HCT116 (cell line): ENCODE results near the gene TBCD. TPM values are rescaled to one million over a fixed set of nuclear protein-coding genes. Genes with fewer than 3 reads are reported as not detected.

Source experiments
- ATAC-seq: fragments of 200-7000 bp; cut with Tn5 transposase; 2 replicates; pipeline ENCODE4 v1.9.1; 2020; ENCODE audit warnings: mild to moderate bottlenecking, moderate library complexity
- BruUV-seq: library from RNA; stranded (reverse); fragments of 400-500 nt; replicated peaks from 2 replicates; lab custom pipeline; 2021; lab: Mats Ljungman, UMichigan
- CTCF ChIA-PET: fragments of 300-600 bp; sonication (Branson Sonifier 250); formaldehyde crosslinking; loops from one replicate; lab custom pipeline; 2021; ENCODE audit warnings: antibody characterized with exemption; lab: Charles Lee
- POLR2A ChIA-PET: fragments of 300-600, 350-600 bp; sonication (Branson Sonifier 250); formaldehyde crosslinking; loops from one replicate; lab custom pipeline; 2021; ENCODE audit warnings: antibody characterized with exemption; lab: Charles Lee
- RAD21 ChIA-PET, 2 experiments: fragments of 300-600 bp; sonication (Branson Sonifier 250); formaldehyde crosslinking; loops; one replicate each; lab custom pipeline; 2023; ENCODE audit warnings: low total read pairs in 2 of 2; ENCODE audit not compliant: uncharacterized antibody in 2 of 2, unreplicated experiment in 2 of 2, low non-redundant PET in 1 of 2; lab: Charles Lee
- DNase-seq: peaks from one replicate; pipeline ENCODE4 v3.0.0-alpha.2; 2010; ENCODE audit warnings: low read depth, low spot score
- H2AFZ ChIP-seq: fragments of 200-600 bp; shearing (Covaris generic), sonication (generic); 2 replicates; pipeline ENCODE4 v1.6.1; 2017; ENCODE audit warnings: low read depth, mixed run types, mixed read lengths, antibody characterized with exemption, low read length; ENCODE audit not compliant: poor library complexity, severe bottlenecking
- H3K27ac ChIP-seq: 2 replicates; pipeline ENCODE4 v1.5.1; 2012; ENCODE audit warnings: low read depth, low read length
- H3K27me3 ChIP-seq: fragments of 200-600 bp; sonication (generic); 2 replicates; pipeline ENCODE4 v1.6.1; 2016; ENCODE audit warnings: mixed run types, low read length, mixed read lengths; ENCODE audit not compliant: insufficient read depth
- H3K36me3 ChIP-seq, 2 experiments: fragments of 200-500 bp in 1 of 2; fragments of 200-600 bp in 1 of 2; sonication (Bioruptor generic) in 1 of 2; sonication (generic) in 1 of 2; 2 replicates each; pipeline versions ENCODE4 v1.5.1 to v1.6.1; 2014 to 2016; ENCODE audit warnings: low read length in 2 of 2, inconsistent platforms in 1 of 2, mixed read lengths in 1 of 2, mixed run types in 1 of 2; ENCODE audit not compliant: insufficient read depth in 2 of 2, control insufficient read depth in 1 of 2
- H3K4me1 ChIP-seq, 2 experiments: fragments of 200-600 bp in 1 of 2; sonication (generic) in 1 of 2; 2 replicates each; pipeline versions ENCODE4 v1.5.1 to v1.6.1; 2012 to 2017; ENCODE audit warnings: low read length in 2 of 2, inconsistent platforms in 1 of 2, mild to moderate bottlenecking in 1 of 2, mixed read lengths in 1 of 2, mixed run types in 1 of 2, moderate library complexity in 1 of 2; ENCODE audit not compliant: insufficient read depth in 2 of 2, control insufficient read depth in 1 of 2
- H3K4me2 ChIP-seq: fragments of 200-600 bp; sonication (generic); 2 replicates; pipeline ENCODE4 v1.6.1; 2017; ENCODE audit warnings: mixed run types, low read length, mixed read lengths
- H3K4me3 ChIP-seq, 2 experiments: fragments of 200-600 bp in 1 of 2; sonication (generic) in 1 of 2; replicated peaks in 1 of 2; 2 replicates each; pipeline ENCODE4 v1.5.1; 2011 to 2016; ENCODE audit warnings: low read length in 2 of 2, control low read depth in 1 of 2, low read depth in 1 of 2, mild to moderate bottlenecking in 1 of 2, mixed read lengths in 1 of 2, mixed run types in 1 of 2
- H3K79me2 ChIP-seq: fragments of 200-600 bp; sonication (generic); 2 replicates; pipeline ENCODE4 v1.6.1; 2017; ENCODE audit warnings: mild to moderate bottlenecking, mixed run types, low read length, moderate library complexity, mixed read lengths; ENCODE audit not compliant: insufficient read depth
- H3K9ac ChIP-seq: fragments of 200-600 bp; sonication (generic); 2 replicates; pipeline ENCODE4 v1.6.1; 2016; ENCODE audit warnings: low read length, mixed read lengths
- H3K9me2 ChIP-seq: fragments of 200-600 bp; sonication (generic), shearing (Covaris generic); 2 replicates; pipeline ENCODE4 v1.6.1; 2017; ENCODE audit warnings: mixed run types, mild to moderate bottlenecking, moderate library complexity; ENCODE audit not compliant: insufficient read depth
- H3K9me3 ChIP-seq, 2 experiments: fragments of 200-500 bp in 1 of 2; fragments of 200-600 bp in 1 of 2; sonication (Bioruptor generic) in 1 of 2; sonication (generic) in 1 of 2; 2 replicates each; pipeline ENCODE4 v1.6.1; 2014 to 2017; ENCODE audit warnings: low read length in 2 of 2, mixed read lengths in 2 of 2, inconsistent platforms in 1 of 2, low read depth in 1 of 2, mild to moderate bottlenecking in 1 of 2, mixed run types in 1 of 2, moderate library complexity in 1 of 2; ENCODE audit not compliant: control insufficient read depth in 1 of 2, insufficient read depth in 1 of 2
- H4K20me1 ChIP-seq: fragments of 200-600 bp; sonication (generic), shearing (Covaris generic); 2 replicates; pipeline ENCODE4 v1.6.1; 2017; ENCODE audit warnings: mixed run types, mild to moderate bottlenecking, moderate library complexity; ENCODE audit not compliant: insufficient read depth
- CBX3 ChIP-seq: IDR thresholded peaks from 2 replicates; pipeline ENCODE4 v1.6.1; 2012; ENCODE audit warnings: low read depth
- EGR1 ChIP-seq: IDR thresholded peaks from 2 replicates; pipeline ENCODE4 v1.6.1; 2012; ENCODE audit warnings: low read depth
- FOSL1 ChIP-seq: IDR thresholded peaks from 2 replicates; pipeline ENCODE4 v1.6.1; 2012; ENCODE audit warnings: low read depth
- POLR2AphosphoS5 ChIP-seq: IDR thresholded peaks from 2 replicates; pipeline ENCODE4 v1.6.1; 2011; ENCODE audit warnings: mild to moderate bottlenecking, low read depth, low read length, moderate library complexity
- SIN3A ChIP-seq: IDR thresholded peaks from 2 replicates; pipeline ENCODE4 v1.6.1; 2012; ENCODE audit warnings: low read depth
- SP1 ChIP-seq: IDR thresholded peaks from 2 replicates; pipeline ENCODE4 v1.6.1; 2012; ENCODE audit warnings: low read depth
- TCF7L2 ChIP-seq: IDR thresholded peaks from 2 replicates; pipeline ENCODE4 v1.7.0; 2011; ENCODE audit warnings: borderline replicate concordance, inconsistent platforms; ENCODE audit not compliant: insufficient read depth, insufficient read length; ENCODE audit errors: extremely low read depth
- YY1 ChIP-seq: IDR thresholded peaks from 2 replicates; pipeline ENCODE4 v1.6.1; 2011; ENCODE audit warnings: low read length, low read depth, moderate library complexity, mild to moderate bottlenecking; ENCODE audit not compliant: insufficient replicate concordance; ENCODE audit errors: extremely low read depth
- ZFX ChIP-seq: fragments of 450-650 bp; IDR thresholded peaks from 2 replicates; pipeline ENCODE4 v1.6.1; 2017
- ZNF274 ChIP-seq: fragments of 200-500 bp; sonication (Bioruptor generic); IDR thresholded peaks from 2 replicates; pipeline ENCODE4 v1.6.1; 2014; ENCODE audit warnings: mild to moderate bottlenecking, low read depth, low read length, inconsistent platforms
- intact Hi-C: fragments of 100-400 bp; cut with micrococcal nuclease; formaldehyde crosslinking; loops from 2 replicates; pipeline ENCODE4 v1.10.0; 2022
- total RNA-seq: library from RNA; stranded (reverse); gene quantifications from one replicate; pipeline ENCODE4 v1.2.1, GENCODE V29; 2021; ENCODE audit not compliant: unreplicated experiment
- TF ChIP-seq, protein P1 (sequence below): IDR thresholded peaks from 2 replicates; pipeline ENCODE4 v1.6.1; 2012; ENCODE audit warnings: low read depth
- TF ChIP-seq, protein P2 (sequence below): IDR thresholded peaks from 2 replicates; pipeline ENCODE4 v1.6.1; 2012
- TF ChIP-seq, protein P3 (sequence below): IDR thresholded peaks from 2 replicates; pipeline ENCODE4 v1.6.1; 2012
- TF ChIP-seq, protein P4 (sequence below): IDR thresholded peaks from 2 replicates; pipeline ENCODE4 v1.6.1; 2011; ENCODE audit warnings: mild to moderate bottlenecking, low read length, moderate library complexity; ENCODE audit not compliant: insufficient replicate concordance; ENCODE audit errors: extremely low read depth

TBCD gene
- total RNA-seq, 1 experiment from 2014 or later, result 152 TPM

DNA sequence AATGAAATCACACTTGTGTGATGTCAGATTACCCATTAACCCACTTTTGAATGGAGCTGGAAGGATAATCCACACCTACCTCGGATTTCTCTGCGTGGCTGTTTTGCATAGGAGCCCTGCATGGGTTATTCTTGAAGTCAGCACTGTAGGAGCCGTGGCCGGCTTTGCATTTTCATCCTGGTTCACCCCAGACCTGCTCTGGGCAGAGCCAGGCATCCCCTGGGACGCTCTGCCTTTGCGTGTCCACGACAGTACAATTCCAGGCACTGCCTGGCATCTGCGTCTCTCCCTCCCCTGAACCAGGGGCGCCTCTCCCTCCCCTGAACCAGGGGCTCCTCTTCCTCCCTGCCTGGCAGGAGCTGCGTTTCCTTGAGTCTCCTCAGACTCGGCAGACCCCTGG, 117.7 kb downstream of the TBCD start:
- no peak for ATAC-seq
- no peak overlapping the region for H3K4me2 ChIP-seq
- peaks cover 10 to 30% of the 10 kb centered on the region in 2 experiments for H3K4me1 ChIP-seq
- no peak overlapping the region for H3K4me3 ChIP-seq
- no peaks in the 10 kb centered on the region for H3K9me3 ChIP-seq
- CTCF ChIA-PET, result no interaction called here
- H2AFZ ChIP-seq, result no peak overlapping the region
- no peaks in the 10 kb centered on the region for H3K27me3 ChIP-seq
- peaks cover 22% of the 10 kb centered on the region for H3K79me2 ChIP-seq
- BruUV-seq, result no TSS peak
- no peak overlapping the region for H3K9ac ChIP-seq
- H4K20me1 ChIP-seq, result peaks cover 4% of the 10 kb centered on the region; the same call in 1 of the 2 replicates
- no peak for DNase-seq
- H3K36me3 ChIP-seq, result peaks cover 0 to 15% of the 10 kb centered on the region in 2 experiments; a peak in 1 of 4 replicates
- H3K9me2 ChIP-seq, result no peaks in the 10 kb centered on the region
- H3K27ac ChIP-seq, result no peak overlapping the region
- intact Hi-C loops, result no loop called here
- POLR2A ChIA-PET, result no interaction called here
- TF ChIP-seq, protein P1, sequence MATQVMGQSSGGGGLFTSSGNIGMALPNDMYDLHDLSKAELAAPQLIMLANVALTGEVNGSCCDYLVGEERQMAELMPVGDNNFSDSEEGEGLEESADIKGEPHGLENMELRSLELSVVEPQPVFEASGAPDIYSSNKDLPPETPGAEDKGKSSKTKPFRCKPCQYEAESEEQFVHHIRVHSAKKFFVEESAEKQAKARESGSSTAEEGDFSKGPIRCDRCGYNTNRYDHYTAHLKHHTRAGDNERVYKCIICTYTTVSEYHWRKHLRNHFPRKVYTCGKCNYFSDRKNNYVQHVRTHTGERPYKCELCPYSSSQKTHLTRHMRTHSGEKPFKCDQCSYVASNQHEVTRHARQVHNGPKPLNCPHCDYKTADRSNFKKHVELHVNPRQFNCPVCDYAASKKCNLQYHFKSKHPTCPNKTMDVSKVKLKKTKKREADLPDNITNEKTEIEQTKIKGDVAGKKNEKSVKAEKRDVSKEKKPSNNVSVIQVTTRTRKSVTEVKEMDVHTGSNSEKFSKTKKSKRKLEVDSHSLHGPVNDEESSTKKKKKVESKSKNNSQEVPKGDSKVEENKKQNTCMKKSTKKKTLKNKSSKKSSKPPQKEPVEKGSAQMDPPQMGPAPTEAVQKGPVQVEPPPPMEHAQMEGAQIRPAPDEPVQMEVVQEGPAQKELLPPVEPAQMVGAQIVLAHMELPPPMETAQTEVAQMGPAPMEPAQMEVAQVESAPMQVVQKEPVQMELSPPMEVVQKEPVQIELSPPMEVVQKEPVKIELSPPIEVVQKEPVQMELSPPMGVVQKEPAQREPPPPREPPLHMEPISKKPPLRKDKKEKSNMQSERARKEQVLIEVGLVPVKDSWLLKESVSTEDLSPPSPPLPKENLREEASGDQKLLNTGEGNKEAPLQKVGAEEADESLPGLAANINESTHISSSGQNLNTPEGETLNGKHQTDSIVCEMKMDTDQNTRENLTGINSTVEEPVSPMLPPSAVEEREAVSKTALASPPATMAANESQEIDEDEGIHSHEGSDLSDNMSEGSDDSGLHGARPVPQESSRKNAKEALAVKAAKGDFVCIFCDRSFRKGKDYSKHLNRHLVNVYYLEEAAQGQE, result no peak
- TF ChIP-seq YY1 (no peak), ZNF274 (no peak), EGR1 (no peak), CBX3 (no peak)
- RAD21 ChIA-PET, result no interaction called here

DNA sequence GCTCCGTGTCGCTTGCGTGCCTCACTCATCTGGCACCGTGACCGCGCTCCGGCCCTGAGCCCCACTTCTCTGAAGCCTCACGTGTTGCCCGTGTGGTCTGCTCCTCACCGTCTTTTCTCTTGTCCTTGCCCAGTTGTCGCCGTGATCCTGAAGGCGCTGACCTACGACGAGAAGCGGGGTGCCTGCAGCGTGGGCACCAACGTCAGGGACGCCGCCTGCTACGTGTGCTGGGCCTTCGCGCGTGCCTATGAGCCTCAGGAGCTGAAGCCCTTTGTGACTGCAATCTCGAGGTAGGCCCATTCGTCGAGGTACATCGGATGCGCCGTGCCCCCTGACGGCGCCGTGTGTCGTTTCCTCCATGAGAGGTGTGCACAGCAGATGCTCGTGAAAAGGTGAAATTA, 118.2 kb downstream of the TBCD start:
- peaks cover 4 to 30% of the 10 kb centered on the region in 2 experiments for H3K4me1 ChIP-seq
- RAD21 ChIA-PET, result no interaction called here
- no peak overlapping the region for H3K4me2 ChIP-seq
- DNase-seq (no peak), ATAC-seq (no peak)
- H2AFZ ChIP-seq, result no peak overlapping the region
- POLR2A ChIA-PET, result no interaction called here
- H3K9me3 ChIP-seq, result no peaks in the 10 kb centered on the region
- no TSS peak for BruUV-seq
- peaks cover 22% of the 10 kb centered on the region for H3K79me2 ChIP-seq
- peaks cover 0 to 15% of the 10 kb centered on the region in 2 experiments; a peak in 1 of 4 replicates for H3K36me3 ChIP-seq
- peaks cover 4% of the 10 kb centered on the region; the same call in 1 of the 2 replicates for H4K20me1 ChIP-seq
- intact Hi-C loops, result no loop called here
- no peaks in the 10 kb centered on the region for H3K27me3 ChIP-seq
- H3K4me3 ChIP-seq, result no peak overlapping the region
- H3K27ac ChIP-seq, result no peak overlapping the region
- CTCF ChIA-PET, result no interaction called here
- H3K9me2 ChIP-seq, result no peaks in the 10 kb centered on the region
- no peak overlapping the region for H3K9ac ChIP-seq
- TF ChIP-seq, protein P2, sequence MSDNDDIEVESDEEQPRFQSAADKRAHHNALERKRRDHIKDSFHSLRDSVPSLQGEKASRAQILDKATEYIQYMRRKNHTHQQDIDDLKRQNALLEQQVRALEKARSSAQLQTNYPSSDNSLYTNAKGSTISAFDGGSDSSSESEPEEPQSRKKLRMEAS, result no peak
- TF ChIP-seq, protein P3, sequence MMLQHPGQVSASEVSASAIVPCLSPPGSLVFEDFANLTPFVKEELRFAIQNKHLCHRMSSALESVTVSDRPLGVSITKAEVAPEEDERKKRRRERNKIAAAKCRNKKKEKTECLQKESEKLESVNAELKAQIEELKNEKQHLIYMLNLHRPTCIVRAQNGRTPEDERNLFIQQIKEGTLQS, result no peak
- TF ChIP-seq, protein P4, sequence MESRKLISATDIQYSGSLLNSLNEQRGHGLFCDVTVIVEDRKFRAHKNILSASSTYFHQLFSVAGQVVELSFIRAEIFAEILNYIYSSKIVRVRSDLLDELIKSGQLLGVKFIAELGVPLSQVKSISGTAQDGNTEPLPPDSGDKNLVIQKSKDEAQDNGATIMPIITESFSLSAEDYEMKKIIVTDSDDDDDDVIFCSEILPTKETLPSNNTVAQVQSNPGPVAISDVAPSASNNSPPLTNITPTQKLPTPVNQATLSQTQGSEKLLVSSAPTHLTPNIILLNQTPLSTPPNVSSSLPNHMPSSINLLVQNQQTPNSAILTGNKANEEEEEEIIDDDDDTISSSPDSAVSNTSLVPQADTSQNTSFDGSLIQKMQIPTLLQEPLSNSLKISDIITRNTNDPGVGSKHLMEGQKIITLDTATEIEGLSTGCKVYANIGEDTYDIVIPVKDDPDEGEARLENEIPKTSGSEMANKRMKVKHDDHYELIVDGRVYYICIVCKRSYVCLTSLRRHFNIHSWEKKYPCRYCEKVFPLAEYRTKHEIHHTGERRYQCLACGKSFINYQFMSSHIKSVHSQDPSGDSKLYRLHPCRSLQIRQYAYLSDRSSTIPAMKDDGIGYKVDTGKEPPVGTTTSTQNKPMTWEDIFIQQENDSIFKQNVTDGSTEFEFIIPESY, result no peak
- no peak for TF ChIP-seq TCF7L2
- TF ChIP-seq FOSL1, result no peak
- no peak for TF ChIP-seq EGR1
- no peak for TF ChIP-seq SIN3A
- no peak for TF ChIP-seq SP1
- TF ChIP-seq YY1, result no peak
- no peak for TF ChIP-seq ZNF274
- TF ChIP-seq ZFX, result no peak
- no peak for TF ChIP-seq CBX3
- no peak for TF ChIP-seq POLR2AphosphoS5
